HEK293 (cell line): Measurements from ENCODE around the gene KCNB1.

Source experiments
- CTCF ChIP-seq: fragments of 450-650 bp; formaldehyde crosslinking; IDR thresholded peaks from 2 replicates; pipeline ENCODE4 v1.5.1; 2016; ENCODE audit warnings: missing biosample characterization, missing genetic modification characterization
- KLF8 ChIP-seq: fragments of 450-650 bp; formaldehyde crosslinking; IDR thresholded peaks from 2 replicates; pipeline ENCODE4 v1.5.1; 2016; ENCODE audit warnings: missing biosample characterization, missing genetic modification characterization
- PRDM1 ChIP-seq: fragments of 450-650 bp; formaldehyde crosslinking; IDR thresholded peaks from 2 replicates; pipeline ENCODE4; 2016; ENCODE audit warnings: missing biosample characterization, missing genetic modification characterization
- SALL2 ChIP-seq: fragments of 450-650 bp; formaldehyde crosslinking; IDR thresholded peaks from 2 replicates; pipeline ENCODE4 v1.5.0; 2017; ENCODE audit warnings: missing biosample characterization, mild to moderate bottlenecking, missing genetic modification characterization, borderline replicate concordance
- ZNF18 ChIP-seq: fragments of 450-650 bp; formaldehyde crosslinking; IDR thresholded peaks from 2 replicates; pipeline ENCODE4 v1.5.1; 2016; ENCODE audit warnings: missing biosample characterization, missing genetic modification characterization
- ZNF362 ChIP-seq: fragments of 450-650 bp; formaldehyde crosslinking; IDR thresholded peaks from 2 replicates; pipeline ENCODE4 v1.5.1; 2016; ENCODE audit warnings: missing biosample characterization, missing genetic modification characterization
- ZNF571 ChIP-seq: fragments of 450-650 bp; formaldehyde crosslinking; IDR thresholded peaks from 2 replicates; pipeline ENCODE4 v1.5.0; 2017; ENCODE audit warnings: missing biosample characterization, missing genetic modification characterization
- ZNF629 ChIP-seq: fragments of 450-650 bp; formaldehyde crosslinking; IDR thresholded peaks from 2 replicates; pipeline ENCODE4 v1.5.1; 2017; ENCODE audit warnings: missing biosample characterization, missing genetic modification characterization
- ZNF707 ChIP-seq: fragments of 450-650 bp; formaldehyde crosslinking; IDR thresholded peaks from 2 replicates; pipeline ENCODE4 v1.5.1; 2016; ENCODE audit warnings: missing biosample characterization, missing genetic modification characterization
- ZNF76 ChIP-seq: fragments of 450-650 bp; formaldehyde crosslinking; IDR thresholded peaks from 2 replicates; pipeline ENCODE4; 2016; ENCODE audit warnings: low read depth, missing biosample characterization, missing genetic modification characterization, borderline replicate concordance
- ZNF776 ChIP-seq: fragments of 450-650 bp; formaldehyde crosslinking; IDR thresholded peaks from 2 replicates; pipeline ENCODE4 v1.5.0; 2017; ENCODE audit warnings: missing biosample characterization, missing genetic modification characterization, borderline replicate concordance
- ZNF785 ChIP-seq: fragments of 450-650 bp; formaldehyde crosslinking; IDR thresholded peaks from 2 replicates; pipeline ENCODE4 v1.5.1; 2016; ENCODE audit warnings: missing biosample characterization, missing genetic modification characterization
- ZNF837 ChIP-seq: fragments of 450-650 bp; formaldehyde crosslinking; IDR thresholded peaks from 2 replicates; pipeline ENCODE4 v1.5.1; 2016; ENCODE audit warnings: missing biosample characterization, missing genetic modification characterization

- TF ChIP-seq ZNF76 (tag by site-specific recombination), result no peak
- TF ChIP-seq CTCF (tag by site-specific recombination), result no peak
- no peak for TF ChIP-seq ZNF707
- TF ChIP-seq ZNF776 (tag by site-specific recombination), result no peak
- TF ChIP-seq ZNF18 (tag by site-specific recombination), result no peak
- no peak for TF ChIP-seq ZNF785 (tag by site-specific recombination)
- TF ChIP-seq ZNF571, result no peak
- no peak for TF ChIP-seq ZNF362
- TF ChIP-seq ZNF837 (tag by site-specific recombination), result no peak
- no peak for TF ChIP-seq KLF8 (tag by site-specific recombination)
- no peak for TF ChIP-seq PRDM1 (tag by site-specific recombination)
- no peak for TF ChIP-seq SALL2 (tag by site-specific recombination)
- no peak for TF ChIP-seq ZNF629
These were observed 138.3 kb downstream of the KCNB1 start for GRCh38 chr20:49344140-49344539.
